Mucosa of descending colon (tissue), 3 donors: ENCODE data around the gene FGF10. TPM values are rescaled to one million over a fixed set of nuclear protein-coding genes. Genes with fewer than 3 reads are reported as not detected.

Source experiments
- ATAC-seq: fragments of 200-7000 bp; cut with Tn5 transposase; one replicate; pipeline ENCODE4 v1.9.1; 2020; ENCODE audit warnings: mild to moderate bottlenecking, moderate library complexity
- DNase-seq, 3 donors: peaks; one replicate each; pipeline ENCODE4 v3.0.0-alpha.2; 2020
- H3K36me3 ChIP-seq: fragments of 200-600 bp; one replicate; pipeline ENCODE4 v1.8.0; 2021; ENCODE audit warnings: low read depth, mild to moderate bottlenecking
- H3K4me1 ChIP-seq: fragments of 200-600 bp; one replicate; pipeline ENCODE4 v1.8.0; 2021; ENCODE audit warnings: low read depth, mild to moderate bottlenecking
- H3K4me3 ChIP-seq: fragments of 200-600 bp; one replicate; pipeline ENCODE4 v1.8.0; 2021; ENCODE audit warnings: mild to moderate bottlenecking
- H3K9me3 ChIP-seq: fragments of 200-600 bp; one replicate; pipeline ENCODE4 v1.8.0; 2021; ENCODE audit warnings: mild to moderate bottlenecking
- CTCF ChIP-seq: fragments of 200-600 bp; IDR thresholded peaks from one replicate; pipeline ENCODE4 v1.8.0; 2022; ENCODE audit warnings: antibody characterized with exemption, mild to moderate bottlenecking
- intact Hi-C, 2 donors: fragments of 100-400 bp; cut with DNase I in 1 of 2; cut with micrococcal nuclease in 1 of 2; formaldehyde crosslinking; loops; one replicate each; pipeline versions ENCODE4 v1.11.0 to v1.11.1; 2022; cut with DNase I, micrococcal nuclease
- total RNA-seq, 3 donors: library from RNA; stranded (reverse); fragmentation: NEBNext Ultra II Directional in 2 of 3; extraction: Animal tissue kit (Norgen Biotek cat#: 25700) in 2 of 3; gene quantifications; one replicate each; pipeline versions ENCODE4 v1.2.1 to v1.2.4, GENCODE V29; 2021 to 2023
- donor health status: DM: no; HTN: no; CAD: no; lungs with moderate emphysema.
- donor health status: DM: no; HTN: no; CAD: no.
- donor health status: DM: no; HTN: yes; CAD: no.

The FGF10 gene
- total RNA-seq, 3 donors from 2014 or later, result 0.84 to 12.7 (median 4.4) TPM

GRCh38 chr5:44356231-44356630, 33.0 kb downstream of the FGF10 start:
- peaks cover 8% of the 10 kb centered on the region for H3K9me3 ChIP-seq
- H3K4me1 ChIP-seq, result no peaks in the 10 kb centered on the region
- no peak overlapping the region for H3K4me3 ChIP-seq
- H3K36me3 ChIP-seq, result no peaks in the 10 kb centered on the region
- no peak for TF ChIP-seq CTCF
- intact Hi-C loops, result no loop called here
- no peak for ATAC-seq
- no peak for DNase-seq

- no peak for DNase-seq
- H3K4me1 ChIP-seq, result no peaks in the 10 kb centered on the region
- H3K4me3 ChIP-seq, result no peak overlapping the region
- H3K36me3 ChIP-seq, result no peaks in the 10 kb centered on the region
- intact Hi-C loops, result no loop called here
- H3K9me3 ChIP-seq, result peaks cover 13% of the 10 kb centered on the region
- TF ChIP-seq CTCF, result no peak
- ATAC-seq, result no peak
Observed at GRCh38 chr5:44345871-44346270, 43.3 kb downstream of the FGF10 start.

GRCh38 chr5:44336708-44337107, 52.5 kb downstream of the FGF10 start:
- Histone ChIP-seq H3K36me3 (no peaks in the 10 kb centered on the region), H3K4me3 (no peak overlapping the region), H3K9me3 (no peaks in the 10 kb centered on the region), H3K4me1 (no peaks in the 10 kb centered on the region)
- DNase-seq (no peak), ATAC-seq (no peak)
- no peak for TF ChIP-seq CTCF
- intact Hi-C loops, result no loop called here

- TF ChIP-seq CTCF, result no peak
- ATAC-seq (no peak), DNase-seq (no peak)
- intact Hi-C loops, result no loop called here
- Histone ChIP-seq H3K4me3 (no peak overlapping the region), H3K9me3 (no peaks in the 10 kb centered on the region), H3K4me1 (no peaks in the 10 kb centered on the region), H3K36me3 (no peaks in the 10 kb centered on the region)
Observed at GRCh38 chr5:44334622-44335021, 54.6 kb downstream of the FGF10 start.

GRCh38 chr5:44332285-44332971, 56.8 kb downstream of the FGF10 start:
- H3K9me3 ChIP-seq, result no peaks in the 10 kb centered on the region
- no peak for TF ChIP-seq CTCF
- H3K4me3 ChIP-seq, result no peak overlapping the region
- DNase-seq (no peak), ATAC-seq (no peak)
- no peaks in the 10 kb centered on the region for H3K4me1 ChIP-seq
- H3K36me3 ChIP-seq, result no peaks in the 10 kb centered on the region
- intact Hi-C loops, result no loop called here
